K562 (cell line): ENCODE results near the gene GIT2. TPM values are rescaled to one million over a fixed set of nuclear protein-coding genes. Genes with fewer than 3 reads are reported as not detected.

Experiments
- CBX2 ChIP-seq: fragments of 200-600 bp; sonication (generic); IDR thresholded peaks from one replicate; pipeline ENCODE4 v1.6.1; 2012; ENCODE audit warnings: mild to moderate bottlenecking, low read length, inconsistent platforms; ENCODE audit not compliant: insufficient read depth, poor library complexity, severe bottlenecking
- CBX5 ChIP-seq: IDR thresholded peaks from 2 replicates; pipeline ENCODE4 v1.6.1; 2014; ENCODE audit warnings: low read depth, borderline replicate concordance
- CREB3L1 ChIP-seq: fragments of 450-650 bp; IDR thresholded peaks from 2 replicates; pipeline ENCODE4 v1.6.1; 2014; ENCODE audit warnings: low read depth, mild to moderate bottlenecking, moderate library complexity, borderline replicate concordance
- DIDO1 ChIP-seq: fragments of 450-650 bp; IDR thresholded peaks from 2 replicates; pipeline ENCODE4 v1.6.1; 2016; ENCODE audit warnings: low read depth, missing biosample characterization, missing genetic modification characterization
- EGR1 ChIP-seq: fragments of 450-650 bp; conservative IDR thresholded peaks from 2 replicates; pipeline ENCODE4 v1.6.1; 2017; ENCODE audit warnings: mild to moderate bottlenecking
- ELF2 ChIP-seq: fragments of 250-450 bp; sonication (Bioruptor Pico); IDR thresholded peaks from 2 replicates; pipeline ENCODE4 v1.5.0; 2021; ENCODE audit warnings: mild to moderate bottlenecking
- ETS2 ChIP-seq: IDR thresholded peaks from 2 replicates; pipeline ENCODE4 v1.6.1; 2016; ENCODE audit warnings: borderline replicate concordance, missing genetic modification characterization, mild to moderate bottlenecking, moderate library complexity, missing compliant biosample characterization; ENCODE audit not compliant: poor library complexity, severe bottlenecking
- HNRNPUL1 ChIP-seq: fragments of 200-400 bp; formaldehyde crosslinking; IDR thresholded peaks from 2 replicates; pipeline ENCODE4 v1.6.1; 2017; ENCODE audit warnings: low read length
- MECOM ChIP-seq: fragments of 250-450 bp; sonication (Bioruptor Pico); IDR thresholded peaks from 2 replicates; pipeline ENCODE4 v1.8.0; 2022; ENCODE audit warnings: inconsistent platforms
- NFIC ChIP-seq: fragments of 450-650 bp; IDR thresholded peaks from 2 replicates; pipeline ENCODE4 v1.6.1; 2017; ENCODE audit warnings: mild to moderate bottlenecking, inconsistent platforms
- POLR2AphosphoS2 ChIP-seq: IDR thresholded peaks from 2 replicates; pipeline ENCODE4 v1.6.1; 2012; ENCODE audit warnings: low read length, improper control_type of control experiment
- RERE ChIP-seq: sonication (generic); formaldehyde crosslinking; IDR thresholded peaks from 2 replicates; pipeline ENCODE4 v1.8.0; 2023; ENCODE audit warnings: missing genetic modification reagents, mild to moderate bottlenecking, borderline replicate concordance
- SAFB ChIP-seq: fragments of 200-400 bp; formaldehyde crosslinking; IDR thresholded peaks from 2 replicates; pipeline ENCODE4 v1.6.1; 2017; ENCODE audit warnings: low read depth, low read length, borderline replicate concordance
- SMAD2 ChIP-seq: fragments of 150-350 bp; IDR thresholded peaks from 2 replicates; pipeline ENCODE4 v1.6.1; 2014; ENCODE audit warnings: low read depth, mild to moderate bottlenecking, low read length
- TRIM25 ChIP-seq: fragments of 450-650 bp; IDR thresholded peaks from 2 replicates; pipeline ENCODE4 v1.7.0; 2016; ENCODE audit warnings: borderline replicate concordance
- VEZF1 ChIP-seq: fragments of 200-800 bp; sonication (Bioruptor generic); IDR thresholded peaks from 2 replicates; pipeline ENCODE4 v1.6.1; 2017; ENCODE audit warnings: missing genetic modification characterization, missing compliant biosample characterization
- ZNF764 ChIP-seq: fragments of 250-450 bp; sonication (Bioruptor Pico); IDR thresholded peaks from 2 replicates; pipeline ENCODE4 v1.4.0; 2020; ENCODE audit warnings: low read depth, mild to moderate bottlenecking, moderate library complexity
- polyA plus RNA-seq, 8 experiments: library from polyadenylated mRNA; depleted of rRNA in 4 of 8; stranded (reverse) in 5 of 8; unstranded in 3 of 8; fragments of >200 nt; fragmentation: Nextera tagmentation in 2 of 8; fragmentation: Illumina TruSeq in 1 of 8; extraction: Ambion mirVana in 2 of 8; extraction: Trizol in 1 of 8; gene quantifications; 2 replicates each; pipeline versions ENCODE4 v1.2.1 to v1.2.3, GENCODE V29; 2011 to 2014; ENCODE audit warnings: inconsistent platforms in 1 of 8, missing spikeins in 1 of 8
- total RNA-seq, 7 experiments: library from RNA; depleted of rRNA in 6 of 7; stranded (reverse); fragments of >200 nt in 6 of 7; fragmentation: Illumina TruSeq in 2 of 7; extraction: Trizol in 2 of 7; gene quantifications; 2 replicates each; pipeline versions ENCODE4 v1.2.1 to v1.2.3, GENCODE V29; 2011 to 2021; ENCODE audit warnings: low replicate concordance in 1 of 7

The GIT2 gene
- total and polyA plus RNA-seq, 9 of the 15 experiments (the other 6 are each of a cell fraction or from before 2014, with no cell fraction given) = 4.0 to 30.4 (median 23.5) TPM

GRCh38 chr12:109998904-109999648 lies 2.9 kb upstream of the GIT2 start, which contains the start of gene ANKRD13A (continued):
- TF ChIP-seq ETS2 (tag) = no peak
- TF ChIP-seq ZNF764 (CRISPR knock-in tag) = no peak
- no peak for TF ChIP-seq CBX5
- no peak for TF ChIP-seq TRIM25
- no peak for TF ChIP-seq RERE (CRISPR knock-in tag)
- TF ChIP-seq EGR1 = no peak
- peak; percentile 75 for TF ChIP-seq ELF2
- TF ChIP-seq CREB3L1 = no peak; the same call in 1 of the 2 replicates
- TF ChIP-seq SMAD2 = no peak
- TF ChIP-seq POLR2AphosphoS2 = no peak
- TF ChIP-seq CBX2 = no peak
- TF ChIP-seq MECOM (CRISPR knock-in tag) = no peak
- 0 out of 2 replicates have a peak, but pooled peaks have one; percentile 5 for TF ChIP-seq NFIC
- no peak for TF ChIP-seq HNRNPUL1
- TF ChIP-seq VEZF1 (CRISPR knock-in tag) = peak; percentile 50; the same call in 1 of the 2 replicates
- TF ChIP-seq SAFB = no peak
- TF ChIP-seq DIDO1 (tag) = peak; percentile 59; the same call in 1 of the 2 replicates
